ENCODE results near the gene VCPKMT.

VCPKMT gene

GRCh38 chr14:50063876-50064420, 52.4 kb downstream of the VCPKMT start:
- DNase-seq: no peak

GRCh38 chr14:50062438-50063085, 53.8 kb downstream of the VCPKMT start:
- DNase-seq: no peak

- no peak for DNase-seq
Measured at GRCh38 chr14:50061664-50062437, 54.5 kb downstream of the VCPKMT start.

- DNase-seq: peak; percentile 41
Measured at GRCh38 chr14:50060871-50061663, 55.3 kb downstream of the VCPKMT start.

- no peak for DNase-seq
Measured at GRCh38 chr14:50059763-50060616, 56.4 kb downstream of the VCPKMT start.
